Activated CD4-positive, CD25-positive, alpha-beta regulatory T cell treated with anti-CD3 and anti-CD28 coated beads, Interleukin-2, amount 50 U/mL, for 72 hours (primary cell): ENCODE data around the gene CD101.
A peak's percentile ranks its signal among the peaks of the same experiment; 100 is the strongest.

Experiments used
- DNase-seq: peaks from one replicate; pipeline ENCODE4 v3.0.0; 2021

CD101 gene

DNA sequence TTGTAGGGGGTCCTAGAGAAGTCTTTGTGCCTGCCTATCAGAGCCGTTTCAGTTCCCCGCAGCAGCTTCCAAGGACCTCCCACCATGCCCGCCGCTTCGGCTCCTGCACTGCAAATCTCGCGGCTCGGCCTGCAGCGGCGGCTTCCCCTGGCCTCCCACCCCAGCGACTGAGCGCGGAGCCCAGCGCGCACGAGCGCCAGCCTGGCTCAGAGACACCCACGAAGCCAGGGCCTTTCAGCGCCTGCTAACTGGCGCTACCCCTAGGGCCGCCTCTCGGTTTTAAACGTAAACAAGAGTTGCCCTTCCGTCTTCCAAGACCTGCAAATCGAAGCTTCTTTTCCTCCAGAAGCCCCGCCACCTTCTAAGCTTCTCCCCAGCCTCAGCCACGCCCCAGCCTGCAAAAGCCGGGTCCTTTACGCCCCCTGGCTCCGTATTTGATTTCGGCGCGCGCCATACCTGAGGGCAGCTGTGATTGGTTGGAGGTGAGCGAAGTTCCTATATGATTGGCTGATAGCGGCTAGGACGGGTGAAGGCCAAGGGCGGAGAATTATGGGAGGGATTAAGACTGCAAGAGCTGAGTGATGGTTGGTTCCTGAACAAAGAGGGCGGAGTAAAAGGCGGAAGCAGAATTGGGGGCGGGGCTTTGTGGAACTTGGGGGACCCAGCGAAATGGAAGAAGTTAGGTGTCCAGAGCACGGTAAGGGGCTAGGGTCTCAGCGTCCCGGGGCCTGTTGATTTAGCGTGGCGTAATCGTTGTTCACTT, 58.3 kb downstream of the CD101 start, which contains the start of gene TTF2:
Gene TTF2 (plus strand): TSS at position 649 of the 763 bp plus-strand sequence. CDS start 21 bp downstream, at position 670.
- DNase-seq = peak; percentile 91

GRCh38 chr1:117060441-117061317, 59.1 kb downstream of the CD101 start:
- DNase-seq = no peak

DNA sequence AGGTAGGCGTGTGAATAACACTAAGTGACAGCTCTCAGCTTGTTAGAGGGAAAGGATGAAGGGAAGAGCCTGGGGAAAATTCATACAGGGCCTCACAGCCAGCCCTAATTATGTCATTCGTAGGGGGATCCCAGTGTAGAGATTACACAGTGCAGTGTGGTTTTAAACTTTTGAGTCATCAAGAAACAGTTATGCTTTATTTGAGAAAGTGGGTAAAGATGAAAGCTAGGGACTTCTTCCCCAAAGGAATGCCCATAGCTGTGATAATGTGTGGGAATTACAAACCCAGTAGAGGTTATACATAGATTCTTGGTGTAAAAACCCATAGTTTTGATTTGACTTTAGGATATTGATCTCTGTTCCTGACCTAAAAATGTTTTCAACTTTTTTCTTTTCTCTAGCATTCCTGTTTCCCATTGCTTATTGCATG, 60.4 kb downstream of the CD101 start:
- DNase-seq = no peak

- no peak for DNase-seq
Measured at GRCh38 chr1:117066367-117066766, 64.8 kb downstream of the CD101 start.

GRCh38 chr1:117067533-117068370, 66.2 kb downstream of the CD101 start:
- peak; percentile 42 for DNase-seq

- no peak for DNase-seq
Measured at GRCh38 chr1:117068580-117068979, 67.0 kb downstream of the CD101 start.

DNA sequence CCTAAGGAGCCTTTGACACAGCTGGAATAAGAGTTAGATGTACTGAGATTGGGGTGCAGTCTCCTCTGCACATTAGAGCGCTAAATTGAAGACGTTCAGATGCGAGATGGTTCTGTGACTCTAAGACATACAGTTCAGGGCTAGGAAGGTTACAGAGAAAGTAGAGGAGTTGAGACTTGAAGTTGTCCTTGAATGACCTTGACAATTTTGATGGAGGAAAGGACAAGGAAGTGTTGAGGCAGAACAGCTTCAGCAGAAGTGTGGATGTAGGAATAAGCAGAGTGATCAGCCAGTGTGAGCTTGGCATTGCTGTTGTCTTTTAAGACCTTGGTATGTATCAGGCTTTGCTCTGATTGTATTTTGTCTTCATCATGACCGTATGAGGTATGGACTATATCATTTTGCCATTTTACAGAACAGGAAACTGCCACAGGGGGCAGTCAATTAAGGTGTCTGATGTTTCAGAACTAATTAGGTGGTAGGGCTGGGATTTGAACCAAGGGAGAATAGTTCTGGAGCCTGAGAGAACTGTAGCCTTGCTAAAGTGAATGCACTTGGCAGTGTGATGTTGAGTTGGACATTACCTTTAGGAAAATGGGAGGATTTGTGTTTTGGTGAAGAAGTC, 67.8 kb downstream of the CD101 start:
- no peak for DNase-seq

GRCh38 chr1:117070124-117070523, 68.6 kb downstream of the CD101 start:
- no peak for DNase-seq

- DNase-seq = no peak
Measured at GRCh38 chr1:117076648-117077047, 75.1 kb downstream of the CD101 start.

DNA sequence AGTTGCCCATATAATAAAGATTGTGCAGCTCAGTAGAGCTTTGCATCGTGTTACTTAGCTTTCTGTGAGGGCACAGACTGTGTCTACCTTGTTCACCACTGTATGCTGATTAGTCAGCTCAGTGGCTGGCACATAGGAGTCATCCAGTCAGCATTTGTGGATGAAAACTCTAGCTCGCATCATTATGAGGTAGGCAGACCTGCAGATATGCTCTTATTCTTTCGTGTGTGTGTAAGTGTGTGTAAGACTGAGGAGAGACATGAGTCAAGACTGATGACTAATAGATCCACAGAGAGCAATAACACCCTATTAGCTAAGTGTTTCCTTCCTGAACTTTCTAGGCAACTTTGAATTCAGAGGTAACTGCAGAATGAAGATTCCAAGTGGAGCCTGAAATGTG, 75.7 kb downstream of the CD101 start:
- DNase-seq = no peak

DNA sequence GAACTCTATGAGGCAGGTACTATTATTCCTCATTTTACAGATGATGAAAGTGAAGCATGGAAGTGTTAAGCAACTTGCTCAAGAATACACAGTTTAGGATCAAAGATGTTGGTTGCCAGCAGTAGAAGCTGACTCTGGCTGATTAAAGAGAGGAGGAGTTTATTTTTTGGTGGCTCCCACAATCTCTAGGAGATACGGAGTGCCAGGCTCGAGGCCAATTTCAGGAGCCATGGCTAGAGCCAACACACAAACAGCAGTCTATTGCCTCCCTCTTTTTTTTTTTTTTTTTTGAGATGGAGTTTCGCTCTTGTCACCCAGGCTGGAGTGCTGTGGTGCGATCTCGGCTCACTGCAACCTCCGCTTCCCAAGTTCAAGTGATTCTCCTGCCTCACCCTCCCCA, 78.2 kb downstream of the CD101 start:
- no peak for DNase-seq

DNA sequence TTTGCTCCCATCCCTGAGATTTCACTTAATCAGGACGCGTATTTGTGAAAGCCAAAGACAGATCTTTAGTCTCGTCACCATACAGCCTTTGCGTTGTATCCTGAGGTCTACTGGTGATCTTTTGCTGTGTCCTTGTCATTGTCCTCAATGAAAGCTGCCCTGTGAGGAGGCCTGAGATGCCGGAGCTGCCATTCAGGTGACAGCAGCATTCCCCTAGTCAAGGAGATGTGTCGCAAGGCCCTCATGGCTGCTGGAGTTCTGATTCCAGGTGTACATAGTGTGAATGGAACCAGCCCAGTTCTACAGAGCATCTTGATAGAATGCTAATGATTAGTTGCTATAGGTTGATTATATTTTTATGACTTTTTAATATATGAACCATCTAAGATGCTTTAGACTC, 82.7 kb downstream of the CD101 start:
- no peak for DNase-seq
